Activated CD4-positive, alpha-beta memory T cell treated with anti-CD3 and anti-CD28 coated beads, Interleukin-2, amount 10 ng/mL, durations not matched to agents 7 days and 5 days (primary cell): ENCODE results near the gene SGSH. TPM values are rescaled to one million over a fixed set of nuclear protein-coding genes. Genes with fewer than 3 reads are reported as not detected.

Experiments
- CTCF ChIA-PET: fragments of 350-600 bp; sonication (Branson Sonifier 250); formaldehyde crosslinking; loops from one replicate; lab custom pipeline; 2021; ENCODE audit warnings: antibody characterized with exemption, inconsistent platforms; lab: Charles Lee
- POLR2A ChIA-PET: fragments of 350-600 bp; sonication (Branson Sonifier 250); formaldehyde crosslinking; loops from one replicate; lab custom pipeline; 2021; ENCODE audit warnings: antibody characterized with exemption; lab: Charles Lee
- DNase-seq: peaks from one replicate; pipeline ENCODE4 v3.0.0-alpha.2; 2020
- H3K27ac Mint-ChIP-seq: one replicate; pipeline ENCODE4 v1.8.0; 2021; ENCODE audit warnings: mild to moderate bottlenecking, mixed read lengths
- H3K27me3 Mint-ChIP-seq: one replicate; pipeline ENCODE4 v1.8.0; 2021; ENCODE audit warnings: mixed read lengths
- H3K36me3 Mint-ChIP-seq: one replicate; pipeline ENCODE4 v1.8.0; 2021; ENCODE audit warnings: low read depth, mixed read lengths
- H3K4me1 Mint-ChIP-seq: one replicate; pipeline ENCODE4 v1.8.0; 2021; ENCODE audit warnings: mixed read lengths
- H3K4me3 Mint-ChIP-seq: one replicate; pipeline ENCODE4 v1.8.0; 2021; ENCODE audit warnings: mild to moderate bottlenecking, mixed read lengths
- H3K9me3 Mint-ChIP-seq: one replicate; pipeline ENCODE4 v1.8.0; 2021; ENCODE audit warnings: mixed read lengths
- total RNA-seq, 2 experiments: library from RNA; stranded (reverse); gene quantifications; one replicate each; pipeline ENCODE4 v1.2.3, GENCODE V29; 2021

Gene SGSH
- total RNA-seq, 2 experiments from 2014 or later = 56.5 to 61.1 TPM

DNA sequence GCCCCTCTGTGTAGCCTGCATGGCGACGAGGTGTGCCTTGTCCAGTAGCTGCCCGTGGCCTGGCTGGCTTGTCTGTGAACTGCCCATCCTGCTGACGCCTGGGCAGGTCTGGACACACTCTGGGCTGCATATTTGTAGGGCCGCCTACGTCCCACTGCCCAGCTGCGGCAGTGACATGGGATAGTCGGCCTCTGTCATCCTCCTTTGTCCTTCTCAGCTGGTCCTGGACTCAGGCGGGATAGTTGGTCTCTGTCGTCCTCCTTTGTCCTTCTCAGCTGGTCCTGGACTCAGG is 35.8 kb downstream of the SGSH start:
- no peaks in the 10 kb centered on the region for H3K4me1 Mint-ChIP-seq
- no peak overlapping the region for H3K27ac Mint-ChIP-seq
- H3K36me3 Mint-ChIP-seq = no peaks in the 10 kb centered on the region
- DNase-seq = no peak
- ChIA-PET POLR2A (interaction anchor here (1.2 kb wide), 1 partner anchor 38 kb away, joined by 4 read pairs; no protein-coding TSS in a partner anchor), CTCF (no interaction called here)
- peaks cover 7% of the 10 kb centered on the region for H3K27me3 Mint-ChIP-seq
- no peak overlapping the region for H3K4me3 Mint-ChIP-seq
- H3K9me3 Mint-ChIP-seq = no peaks in the 10 kb centered on the region

- DNase-seq = no peak
- Mint-ChIP-seq H3K36me3 (no peaks in the 10 kb centered on the region), H3K9me3 (no peaks in the 10 kb centered on the region), H3K4me3 (no peak overlapping the region), H3K4me1 (no peaks in the 10 kb centered on the region), H3K27ac (no peak overlapping the region), H3K27me3 (peaks cover 7% of the 10 kb centered on the region)
- CTCF ChIA-PET = interaction anchor here (0.7 to 1.0 kb wide), 2 partner anchors 12 to 82 kb away, joined by 3 read pairs; partner anchors contain the start of gene GAA
- POLR2A ChIA-PET = interaction anchor here (1.2 to 1.5 kb wide), 2 partner anchors 12 to 38 kb away, joined by 3 to 4 read pairs; no protein-coding TSS in a partner anchor
Measured at GRCh38 chr17:80183581-80184422, 36.3 kb downstream of the SGSH start.

GRCh38 chr17:80182845-80183223 is 37.3 kb downstream of the SGSH start:
- no peak overlapping the region for H3K4me3 Mint-ChIP-seq

DNA sequence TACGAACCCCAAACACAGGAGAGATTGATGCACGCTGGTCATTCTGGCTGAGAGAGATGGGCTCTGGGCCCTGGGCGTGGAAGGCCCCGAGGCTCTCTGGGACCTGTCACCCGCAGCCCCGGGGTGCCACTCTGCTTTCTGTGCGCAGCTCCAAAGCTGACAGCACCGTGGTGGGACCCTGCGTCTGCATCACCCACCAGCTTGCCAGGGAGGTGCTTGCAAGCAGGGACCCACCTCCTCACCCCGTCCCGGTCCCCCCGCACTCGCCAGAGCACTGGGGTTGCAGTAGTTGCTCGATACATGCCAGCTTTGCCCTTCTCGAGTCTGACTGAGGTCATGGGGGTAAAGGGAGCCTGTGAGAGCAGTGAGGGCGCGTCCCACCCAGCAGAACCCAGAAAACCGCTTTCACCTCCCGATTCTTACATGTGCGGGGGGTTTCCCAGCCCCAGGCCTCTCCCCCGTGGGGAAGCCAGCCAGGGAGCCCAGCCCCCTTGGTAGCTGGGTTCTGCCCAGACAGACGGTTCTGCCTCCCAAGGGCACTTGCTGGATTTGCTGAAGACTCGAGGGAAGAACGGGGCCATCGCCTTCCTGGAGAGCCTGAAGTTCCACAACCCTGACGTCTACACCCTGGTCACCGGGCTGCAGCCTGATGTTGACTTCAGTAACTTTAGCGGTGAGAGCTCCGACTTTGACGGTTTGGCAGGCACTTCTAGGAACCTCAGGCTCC is 37.9 kb downstream of the SGSH start:
- H3K27me3 Mint-ChIP-seq = peaks cover 6% of the 10 kb centered on the region
- no peak overlapping the region for H3K4me3 Mint-ChIP-seq
- POLR2A ChIA-PET = interaction anchor here (1.1 to 1.5 kb wide), 2 partner anchors 13 to 83 kb away, joined by 3 read pairs; no protein-coding TSS in a partner anchor
- H3K9me3 Mint-ChIP-seq = no peaks in the 10 kb centered on the region
- no peaks in the 10 kb centered on the region for H3K4me1 Mint-ChIP-seq
- CTCF ChIA-PET = no interaction called here
- no peaks in the 10 kb centered on the region for H3K36me3 Mint-ChIP-seq
- no peak overlapping the region for H3K27ac Mint-ChIP-seq
- no peak for DNase-seq

More at GRCh38 chr17:80182845-80183223, 37.3 kb downstream of the SGSH start:
- Mint-ChIP-seq H3K27me3 (peaks cover 7% of the 10 kb centered on the region), H3K36me3 (no peaks in the 10 kb centered on the region), H3K9me3 (no peaks in the 10 kb centered on the region), H3K4me1 (no peaks in the 10 kb centered on the region), H3K27ac (no peak overlapping the region)
- no peak for DNase-seq
- CTCF ChIA-PET = interaction anchor here (1.0 kb wide), 1 partner anchor 81 kb away, joined by 3 read pairs; the partner anchor contains the start of gene GAA
- POLR2A ChIA-PET = interaction anchor here (1.1 to 1.5 kb wide), 2 partner anchors 13 to 83 kb away, joined by 3 read pairs; no protein-coding TSS in a partner anchor

DNA sequence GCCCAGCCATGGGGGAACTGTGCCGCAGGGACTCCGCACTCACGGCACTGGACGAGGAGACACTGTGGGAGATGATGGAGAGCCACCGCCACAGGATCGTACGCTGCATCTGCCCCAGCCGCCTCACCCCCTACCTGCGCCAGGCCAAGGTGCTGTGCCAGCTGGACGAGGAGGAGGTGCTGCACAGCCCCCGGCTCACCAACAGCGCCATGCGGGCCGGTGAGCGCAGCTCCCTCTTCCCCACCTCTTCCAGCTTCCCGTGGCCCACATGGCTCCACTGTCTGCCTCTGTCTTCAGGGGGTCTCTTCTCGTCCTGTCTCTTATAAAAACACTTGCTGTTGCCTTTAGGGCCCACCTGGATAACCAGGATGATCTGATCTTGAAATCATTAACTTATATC is 38.7 kb downstream of the SGSH start:
- H3K27me3 Mint-ChIP-seq = no peaks in the 10 kb centered on the region
- H3K4me3 Mint-ChIP-seq = no peak overlapping the region
- ChIA-PET CTCF (no interaction called here), POLR2A (no interaction called here)
- DNase-seq = no peak
- H3K4me1 Mint-ChIP-seq = no peaks in the 10 kb centered on the region
- H3K9me3 Mint-ChIP-seq = no peaks in the 10 kb centered on the region
- no peak overlapping the region for H3K27ac Mint-ChIP-seq
- H3K36me3 Mint-ChIP-seq = no peaks in the 10 kb centered on the region

DNA sequence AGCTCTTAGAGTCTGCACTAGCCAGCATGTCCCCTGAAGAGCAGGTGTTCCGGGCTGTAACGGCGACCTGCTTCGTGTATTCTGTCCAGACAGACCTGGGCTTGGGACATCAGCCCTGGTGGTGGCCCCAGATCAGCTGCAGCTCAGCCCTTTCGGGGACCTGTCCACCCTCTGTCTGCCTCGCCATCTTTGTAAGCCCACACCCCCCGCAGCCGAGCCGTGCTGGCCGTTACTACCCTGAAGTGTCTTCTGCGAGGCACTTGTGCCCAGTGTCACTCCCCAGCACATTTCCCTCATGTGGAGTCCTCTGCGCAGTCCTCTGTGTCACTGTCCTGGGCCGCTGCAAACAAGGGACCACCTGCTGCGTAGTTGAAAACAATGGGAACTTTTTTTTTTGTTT is 39.9 kb downstream of the SGSH start:
- no peaks in the 10 kb centered on the region for H3K4me1 Mint-ChIP-seq
- POLR2A ChIA-PET = no interaction called here
- no peak overlapping the region for H3K4me3 Mint-ChIP-seq

DNA sequence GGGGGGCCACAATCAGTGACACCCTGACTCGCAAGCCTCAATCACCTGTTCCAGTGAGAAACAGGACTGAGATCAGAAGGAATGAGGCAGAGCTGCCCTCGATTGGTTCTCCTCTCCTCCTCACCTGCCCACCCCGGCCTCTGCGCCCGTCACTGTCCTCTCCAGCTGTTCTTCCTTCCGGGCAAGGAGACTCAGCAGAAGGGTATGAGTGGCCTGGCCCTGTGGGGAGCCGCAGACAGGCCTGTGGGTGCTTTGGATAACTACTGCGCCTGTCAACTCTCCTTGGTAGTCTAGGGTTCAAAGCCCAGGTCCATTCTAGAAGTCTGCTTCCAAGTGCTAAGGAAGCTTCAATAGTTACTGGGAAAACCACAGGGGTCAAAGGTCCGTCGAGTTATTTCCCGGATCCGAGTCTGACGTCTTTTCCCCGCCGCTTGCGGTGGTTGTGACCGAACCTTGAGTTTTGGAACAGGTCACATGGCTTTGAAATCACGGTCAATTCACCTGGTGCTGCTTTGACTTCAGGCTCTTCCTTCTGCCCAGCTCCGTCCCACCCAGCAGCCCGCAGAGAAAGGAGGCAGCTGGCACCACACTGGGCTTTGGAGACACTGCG is 42.0 kb downstream of the SGSH start:
- no peak for DNase-seq
- CTCF ChIA-PET = no interaction called here
- H3K27ac Mint-ChIP-seq = no peak overlapping the region
- H3K9me3 Mint-ChIP-seq = no peaks in the 10 kb centered on the region
- POLR2A ChIA-PET = no interaction called here
- no peaks in the 10 kb centered on the region for H3K4me1 Mint-ChIP-seq
- H3K36me3 Mint-ChIP-seq = no peaks in the 10 kb centered on the region
- H3K27me3 Mint-ChIP-seq = no peaks in the 10 kb centered on the region
- no peak overlapping the region for H3K4me3 Mint-ChIP-seq

More for the DNA sequence above, 39.9 kb downstream of the SGSH start:
- Mint-ChIP-seq H3K27me3 (no peaks in the 10 kb centered on the region), H3K27ac (no peak overlapping the region), H3K36me3 (no peaks in the 10 kb centered on the region), H3K9me3 (no peaks in the 10 kb centered on the region)
- CTCF ChIA-PET = no interaction called here
- no peak for DNase-seq

- H3K27me3 Mint-ChIP-seq = peaks cover 2% of the 10 kb centered on the region
- ChIA-PET POLR2A (no interaction called here), CTCF (interaction anchor here (0.7 kb wide), 1 partner anchor 32 kb away, joined by 5 read pairs; no protein-coding TSS in a partner anchor)
- no peaks in the 10 kb centered on the region for H3K9me3 Mint-ChIP-seq
- no peaks in the 10 kb centered on the region for H3K36me3 Mint-ChIP-seq
- DNase-seq = no peak
- no peak overlapping the region for H3K4me3 Mint-ChIP-seq
- H3K27ac Mint-ChIP-seq = no peak overlapping the region
- H3K4me1 Mint-ChIP-seq = no peaks in the 10 kb centered on the region
Measured at GRCh38 chr17:80176757-80177156, 43.4 kb downstream of the SGSH start.

- Mint-ChIP-seq H3K27me3 (peaks cover 7% of the 10 kb centered on the region), H3K4me3 (no peak overlapping the region), H3K27ac (no peak overlapping the region), H3K9me3 (no peaks in the 10 kb centered on the region), H3K4me1 (no peaks in the 10 kb centered on the region), H3K36me3 (no peaks in the 10 kb centered on the region)
- CTCF ChIA-PET = no interaction called here
- DNase-seq = no peak
- POLR2A ChIA-PET = no interaction called here
Measured at GRCh38 chr17:80173916-80174315, 46.2 kb downstream of the SGSH start.

- Mint-ChIP-seq H3K36me3 (no peaks in the 10 kb centered on the region), H3K4me1 (no peaks in the 10 kb centered on the region), H3K27ac (no peak overlapping the region), H3K4me3 (no peak overlapping the region), H3K9me3 (no peaks in the 10 kb centered on the region), H3K27me3 (peaks cover 9% of the 10 kb centered on the region)
- DNase-seq = no peak
- POLR2A ChIA-PET = interaction anchor here (0.7 kb wide), 1 partner anchor 65 kb away, joined by 3 read pairs; no protein-coding TSS in a partner anchor
- CTCF ChIA-PET = no interaction called here
Measured at GRCh38 chr17:80173126-80173525, 47.0 kb downstream of the SGSH start.

DNA sequence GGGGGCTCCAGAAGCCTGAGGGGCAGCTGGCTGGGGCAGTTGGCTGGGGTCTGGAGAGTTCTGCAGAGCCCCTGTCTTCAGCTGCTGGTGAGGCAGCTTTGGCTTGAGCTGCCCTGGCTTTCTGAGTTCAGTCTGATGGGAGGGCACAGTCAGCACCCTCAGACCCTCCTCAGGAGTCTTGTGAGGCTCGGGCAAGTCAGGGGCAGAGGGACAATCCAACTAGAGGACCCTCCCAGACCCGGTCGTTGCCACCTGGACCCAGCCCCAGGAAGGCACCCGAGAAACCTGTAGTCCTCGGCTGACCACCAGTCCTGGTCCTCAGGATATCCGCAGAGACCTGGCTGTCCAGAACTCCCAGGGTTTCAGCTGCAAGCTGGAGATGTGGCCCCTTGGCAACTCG is 48.5 kb downstream of the SGSH start:
- ChIA-PET POLR2A (no interaction called here), CTCF (no interaction called here)
- peaks cover 11% of the 10 kb centered on the region for H3K27me3 Mint-ChIP-seq
- no peaks in the 10 kb centered on the region for H3K4me1 Mint-ChIP-seq
- H3K4me3 Mint-ChIP-seq = no peak overlapping the region
- no peaks in the 10 kb centered on the region for H3K36me3 Mint-ChIP-seq
- no peak overlapping the region for H3K27ac Mint-ChIP-seq
- DNase-seq = no peak
- H3K9me3 Mint-ChIP-seq = no peaks in the 10 kb centered on the region

GRCh38 chr17:80169784-80170500 is 50.2 kb downstream of the SGSH start, which contains the start of gene CARD14:
TSS of gene CARD14 (plus strand) at chr17:80170030. CDS start at chr17:80181439, 11,409 bp downstream.
- ChIA-PET POLR2A (no interaction called here), CTCF (no interaction called here)
- Mint-ChIP-seq H3K9me3 (no peaks in the 10 kb centered on the region), H3K27ac (no peak within 1 kb of the TSS), H3K36me3 (no peaks in the 10 kb centered on the region), H3K4me1 (no peaks in the 10 kb centered on the region), H3K27me3 (peaks cover 11% of the 10 kb centered on the region), H3K4me3 (no peak within 1 kb of the TSS)
- DNase-seq = no peak
